OCI-LY7 (cell line): ENCODE data around the gene C14orf132. TPM values are rescaled to one million over a fixed set of nuclear protein-coding genes. Genes with fewer than 3 reads are reported as not detected.

Experiments
- BruUV-seq: library from RNA; stranded (reverse); fragments of 400-500 nt; replicated peaks from 2 replicates; lab custom pipeline; 2021; lab: Mats Ljungman, UMichigan
- CTCF ChIA-PET: fragments of 300-600 bp; sonication (Branson Sonifier 250); formaldehyde crosslinking; loops from one replicate; lab custom pipeline; 2022; ENCODE audit warnings: antibody characterized with exemption; ENCODE audit not compliant: unreplicated experiment; lab: Charles Lee
- POLR2A ChIA-PET: fragments of 300-600 bp; sonication (Branson Sonifier 250); formaldehyde crosslinking; loops from one replicate; lab custom pipeline; 2022; ENCODE audit warnings: antibody characterized with exemption; lab: Charles Lee
- DNase-seq: peaks from one replicate; pipeline ENCODE4 v3.0.0-alpha.2; 2015; ENCODE audit warnings: low spot score
- H2AFZ ChIP-seq: fragments of 200-600 bp; sonication (generic), shearing (Covaris generic); 2 replicates; pipeline ENCODE4 v1.6.1; 2014; ENCODE audit warnings: mild to moderate bottlenecking, antibody characterized with exemption, low read length, moderate library complexity
- H3K27ac ChIP-seq: fragments of 200-600 bp; sonication (generic); 2 replicates; pipeline ENCODE4 v1.5.1; 2014; ENCODE audit warnings: mixed run types, low read depth, mild to moderate bottlenecking, moderate library complexity, low read length, inconsistent platforms; ENCODE audit not compliant: poor library complexity, severe bottlenecking
- H3K36me3 ChIP-seq: fragments of 200-600 bp; sonication (generic); 2 replicates; pipeline ENCODE4 v1.6.1; 2014; ENCODE audit warnings: mild to moderate bottlenecking, antibody characterized with exemption, low read length, moderate library complexity, mixed read lengths; ENCODE audit not compliant: insufficient read depth
- H3K4me1 ChIP-seq: fragments of 200-600 bp; sonication (generic); 2 replicates; pipeline ENCODE4 v1.5.1; 2014; ENCODE audit warnings: mild to moderate bottlenecking, low read length; ENCODE audit not compliant: insufficient read depth, poor library complexity, severe bottlenecking
- H3K4me2 ChIP-seq: fragments of 200-600 bp; sonication (generic); 2 replicates; pipeline ENCODE4 v1.6.1; 2014; ENCODE audit warnings: mild to moderate bottlenecking, low read length
- H3K4me3 ChIP-seq: fragments of 200-600 bp; sonication (generic); 2 replicates; pipeline ENCODE4 v1.5.1; 2014; ENCODE audit warnings: mild to moderate bottlenecking, low read depth, low read length; ENCODE audit not compliant: poor library complexity, severe bottlenecking
- H3K79me2 ChIP-seq: fragments of 200-600 bp; sonication (generic); 2 replicates; pipeline ENCODE4 v1.6.1; 2016; ENCODE audit warnings: low read depth, mild to moderate bottlenecking, low read length, moderate library complexity, mixed read lengths; ENCODE audit not compliant: insufficient read depth
- H3K9me2 ChIP-seq: fragments of 200-600 bp; sonication (generic); 2 replicates; pipeline ENCODE4 v1.6.1; 2016; ENCODE audit warnings: mild to moderate bottlenecking, low read length, mixed read lengths; ENCODE audit not compliant: insufficient read depth
- H3K9me3 ChIP-seq: fragments of 200-600 bp; sonication (generic); 2 replicates; pipeline ENCODE4 v1.6.1; 2014; ENCODE audit warnings: mild to moderate bottlenecking, mixed run types, low read length, mixed read lengths
- H4K20me1 ChIP-seq: fragments of 200-600 bp; sonication (generic); 2 replicates; pipeline ENCODE4 v1.6.1; 2014; ENCODE audit warnings: mild to moderate bottlenecking, antibody characterized with exemption, low read length, moderate library complexity, mixed read lengths; ENCODE audit not compliant: insufficient read depth
- CTCF ChIP-seq: fragments of 200-600 bp; sonication (generic); conservative IDR thresholded peaks from 2 replicates; pipeline ENCODE4 v1.5.1; 2014; ENCODE audit warnings: mild to moderate bottlenecking, antibody characterized with exemption, low read length, moderate library complexity, mixed read lengths
- EZH2phosphoT487 ChIP-seq: fragments of 200-600 bp; sonication (generic); IDR thresholded peaks from 2 replicates; pipeline ENCODE4 v1.6.1; 2018; ENCODE audit warnings: low read depth, borderline replicate concordance, mild to moderate bottlenecking, mixed run types, antibody characterized with exemption, low read length, moderate library complexity, mixed read lengths
- intact Hi-C: fragments of 100-400 bp; cut with micrococcal nuclease; formaldehyde crosslinking; loops from one replicate; pipeline ENCODE4 v1.10.0; 2022; ENCODE audit not compliant: unreplicated experiment
- total RNA-seq, 2 experiments: library from RNA; depleted of rRNA in 1 of 2; stranded (reverse); fragments of >200 nt in 1 of 2; shearing (Covaris generic) in 1 of 2; gene quantifications; 2 replicates each; pipeline ENCODE4 v1.2.3, GENCODE V29; 2014 to 2022

Gene C14orf132
- total RNA-seq, 2 experiments from 2014 or later = 0.27 TPM; not detected in 1

GRCh38 chr14:96136371-96137005 is 97.3 kb downstream of the C14orf132 start:
- Histone ChIP-seq H3K4me3 (no peak overlapping the region), H3K4me2 (no peak overlapping the region), H4K20me1 (no peaks in the 10 kb centered on the region), H3K36me3 (no peaks in the 10 kb centered on the region), H3K9me3 (no peaks in the 10 kb centered on the region), H3K27ac (no peak overlapping the region), H3K4me1 (no peaks in the 10 kb centered on the region), H3K9me2 (no peaks in the 10 kb centered on the region), H2AFZ (no peak overlapping the region), H3K79me2 (no peaks in the 10 kb centered on the region)
- TF ChIP-seq EZH2phosphoT487 (no peak), CTCF (no peak)
- intact Hi-C loops = no loop called here
- ChIA-PET POLR2A (interaction anchor here (1.4 kb wide), 1 partner anchor 10 kb away, joined by 3 read pairs; no protein-coding TSS in a partner anchor), CTCF (no interaction called here)
- BruUV-seq = no TSS peak
- DNase-seq = no peak

GRCh38 chr14:96138241-96138640 is 99.1 kb downstream of the C14orf132 start:
- Histone ChIP-seq H3K27ac (no peak overlapping the region), H2AFZ (no peak overlapping the region), H3K9me2 (no peaks in the 10 kb centered on the region), H3K4me3 (no peak overlapping the region), H3K4me2 (no peak overlapping the region), H3K36me3 (no peaks in the 10 kb centered on the region), H3K4me1 (no peaks in the 10 kb centered on the region), H3K79me2 (no peaks in the 10 kb centered on the region), H4K20me1 (no peaks in the 10 kb centered on the region), H3K9me3 (no peaks in the 10 kb centered on the region)
- intact Hi-C loops = no loop called here
- no peak for TF ChIP-seq CTCF
- no peak for DNase-seq
- no TSS peak for BruUV-seq
- POLR2A ChIA-PET = interaction anchor here (0.5 kb wide), 1 partner anchor 398 kb away, joined by 3 read pairs; no protein-coding TSS in a partner anchor
- CTCF ChIA-PET = no interaction called here

GRCh38 chr14:96139169-96139568 is 100.0 kb downstream of the C14orf132 start:
- no peaks in the 10 kb centered on the region for H4K20me1 ChIP-seq
- H3K79me2 ChIP-seq = no peaks in the 10 kb centered on the region
- CTCF ChIA-PET = no interaction called here
- TF ChIP-seq EZH2phosphoT487 (no peak), CTCF (no peak)
- POLR2A ChIA-PET = no interaction called here
- H2AFZ ChIP-seq = no peak overlapping the region
- intact Hi-C loops = no loop called here
- no peaks in the 10 kb centered on the region for H3K4me1 ChIP-seq
- no peak overlapping the region for H3K4me3 ChIP-seq
- no TSS peak for BruUV-seq
- H3K9me2 ChIP-seq = no peaks in the 10 kb centered on the region
- H3K27ac ChIP-seq = no peak overlapping the region
- no peak for DNase-seq
- H3K9me3 ChIP-seq = no peaks in the 10 kb centered on the region
- H3K36me3 ChIP-seq = no peaks in the 10 kb centered on the region
- no peak overlapping the region for H3K4me2 ChIP-seq
